ENCODE results near the gene SPATS2L. TPM values are rescaled to one million over a fixed set of nuclear protein-coding genes. Genes with fewer than 3 reads are reported as not detected.

Gene SPATS2L
- total and polyA plus RNA-seq, 2 of the 13 experiments (the other 11 are each of a cell fraction or from before 2014, with no cell fraction given), result 154 to 212 TPM

GRCh38 chr2:200483729-200484198 is 177.3 kb downstream of the SPATS2L start (continued):
- TF ChIP-seq MAFG (CRISPR knock-in tag; IDR thresholded peaks at IDR 0.05), result no peak
- no peak for TF ChIP-seq GTF3A (CRISPR knock-in tag; conservative IDR thresholded peaks at IDR 0.05)
- peak; percentile 56; the same call in 1 of the 2 replicates for TF ChIP-seq ATF7-NPFF (CRISPR knock-in tag; IDR thresholded peaks at IDR 0.05; ENCODE audit: low read depth)
- TF ChIP-seq HNF1B (CRISPR knock-in tag; IDR thresholded peaks at IDR 0.05), result peak; percentile 69; the same call in 1 of the 2 replicates
- peak; percentile 65; the same call in 1 of the 2 replicates for TF ChIP-seq TBX2 (CRISPR knock-in tag; IDR thresholded peaks at IDR 0.05; ENCODE audit: borderline replicate concordance)
- TF ChIP-seq SYNCRIP (IDR thresholded peaks at IDR 0.05; ENCODE audit: insufficient read depth, low read depth, low read length), result no peak
- no peak for TF ChIP-seq ZSCAN29 (CRISPR knock-in tag; conservative IDR thresholded peaks at IDR 0.05)
- TF ChIP-seq STAG1 (CRISPR knock-in tag; IDR thresholded peaks at IDR 0.05), result peak; percentile 84
- no peak for TF ChIP-seq HOXA9 (CRISPR knock-in tag; IDR thresholded peaks at IDR 0.05; ENCODE audit: borderline replicate concordance)
- TF ChIP-seq ZNF335 (CRISPR knock-in tag; IDR thresholded peaks at IDR 0.05), result no peak
- TF ChIP-seq NR2C2 (CRISPR knock-in tag; IDR thresholded peaks at IDR 0.05; ENCODE audit: borderline replicate concordance), result no peak
- peak; percentile 38; the same call in 1 of the 2 replicates for TF ChIP-seq ZNF251 (CRISPR knock-in tag; IDR thresholded peaks at IDR 0.05)
- TF ChIP-seq POLR2AphosphoS2 (IDR thresholded peaks at IDR 0.05; ENCODE audit: low read depth, low read length), result peak; percentile 90; the same call in 1 of the 2 replicates
- no peak for TF ChIP-seq ARNTL (CRISPR knock-in tag; IDR thresholded peaks at IDR 0.05)
- no peak for TF ChIP-seq AKNA (CRISPR knock-in tag; IDR thresholded peaks at IDR 0.05; ENCODE audit: borderline replicate concordance)
- no peak for TF ChIP-seq CREBL2 (CRISPR knock-in tag; IDR thresholded peaks at IDR 0.05; ENCODE audit: borderline replicate concordance)
- TF ChIP-seq KLF12 (CRISPR knock-in tag; IDR thresholded peaks at IDR 0.05; ENCODE audit: borderline replicate concordance), result no peak
- no peak for TF ChIP-seq HDAC6 (IDR thresholded peaks at IDR 0.05; ENCODE audit: low read depth, low read length)
- TF ChIP-seq ZNF891 (CRISPR knock-in tag; IDR thresholded peaks at IDR 0.05), result 0 out of 2 replicates have a peak, but pooled peaks have one; percentile 49
- TF ChIP-seq ETS1 (CRISPR knock-in tag; IDR thresholded peaks at IDR 0.05), result no peak
- TF ChIP-seq NCOA2 (CRISPR knock-in tag; IDR thresholded peaks at IDR 0.05), result 0 out of 2 replicates have a peak, but pooled peaks have one; percentile 12
- no peak for TF ChIP-seq ZNF670 (CRISPR knock-in tag; IDR thresholded peaks at IDR 0.05; ENCODE audit: borderline replicate concordance)
- peak; percentile 62 for TF ChIP-seq RAD21 (CRISPR knock-in tag; IDR thresholded peaks at IDR 0.05)
- peak; percentile 51; the same call in 1 of the 2 replicates for TF ChIP-seq SALL1 (CRISPR knock-in tag; IDR thresholded peaks at IDR 0.05)
